CMK (cell line): Measurements from ENCODE around the gene SLC25A48.

Source experiments
- DNase-seq: peaks from one replicate; pipeline ENCODE4 v3.0.0-alpha.2; 2010; ENCODE audit warnings: low read depth

SLC25A48 gene

GRCh38 chr5:135881819-135882218 is 47.4 kb downstream of the SLC25A48 start:
- DNase-seq = no peak

- no peak for DNase-seq
These were observed 48.6 kb downstream of the SLC25A48 start for GRCh38 chr5:135883026-135883425.

GRCh38 chr5:135883441-135883840 is 49.0 kb downstream of the SLC25A48 start:
- DNase-seq = no peak

- DNase-seq = no peak
These were observed 50.6 kb downstream of the SLC25A48 start for GRCh38 chr5:135885031-135885430.

- DNase-seq = no peak
These were observed 51.7 kb downstream of the SLC25A48 start for GRCh38 chr5:135886136-135886535.

GRCh38 chr5:135887447-135887864 is 53.0 kb downstream of the SLC25A48 start:
- peak; percentile 3 for DNase-seq

- DNase-seq = no peak
These were observed 53.6 kb downstream of the SLC25A48 start for GRCh38 chr5:135887881-135888614.

GRCh38 chr5:135890296-135890695 is 55.8 kb downstream of the SLC25A48 start:
- DNase-seq = no peak

- no peak for DNase-seq
These were observed 56.4 kb downstream of the SLC25A48 start for GRCh38 chr5:135890867-135891266.

- no peak for DNase-seq
These were observed 56.8 kb downstream of the SLC25A48 start for GRCh38 chr5:135891268-135891667.

GRCh38 chr5:135891791-135892190 is 57.3 kb downstream of the SLC25A48 start:
- no peak for DNase-seq

- no peak for DNase-seq
These were observed 59.8 kb downstream of the SLC25A48 start for GRCh38 chr5:135894276-135894675.

- no peak for DNase-seq
These were observed 60.3 kb downstream of the SLC25A48 start for GRCh38 chr5:135894789-135895188.

GRCh38 chr5:135895474-135896006 is 61.1 kb downstream of the SLC25A48 start, which contains the start of gene IL9:
Gene IL9 (minus strand): TSS chr5:135895841. CDS start chr5:135895816, 25 bp downstream.
- DNase-seq = no peak

- DNase-seq = no peak
These were observed 64.2 kb downstream of the SLC25A48 start for GRCh38 chr5:135898651-135899050.

- DNase-seq = no peak
These were observed 65.8 kb downstream of the SLC25A48 start for GRCh38 chr5:135900276-135900675.

GRCh38 chr5:135901633-135902032 is 67.2 kb downstream of the SLC25A48 start:
- DNase-seq = no peak

- DNase-seq = no peak
These were observed 70.7 kb downstream of the SLC25A48 start for GRCh38 chr5:135905144-135905543.

GRCh38 chr5:135913713-135914626 is 79.5 kb downstream of the SLC25A48 start:
- DNase-seq = no peak

GRCh38 chr5:135915466-135916001 is 81.1 kb downstream of the SLC25A48 start:
- no peak for DNase-seq

- DNase-seq = peak; percentile 7
These were observed 82.3 kb downstream of the SLC25A48 start for GRCh38 chr5:135916638-135917263.

- DNase-seq = no peak
These were observed 85.7 kb downstream of the SLC25A48 start for GRCh38 chr5:135920199-135920598.
